CD14-positive monocyte (primary cell): ENCODE measurements around the gene HMGXB3. TPM values are rescaled to one million over a fixed set of nuclear protein-coding genes. Genes with fewer than 3 reads are reported as not detected.

Experiments used
- DNase-seq, 3 donors: peaks; one replicate each; pipeline ENCODE4 v3.0.0-alpha.2; 2011 to 2022
- H2AFZ ChIP-seq: 2 replicates; pipeline ENCODE4 v1.6.0; 2012; ENCODE audit warnings: mild to moderate bottlenecking, low read depth, low read length, inconsistent platforms; ENCODE audit not compliant: insufficient read depth, poor library complexity, severe bottlenecking
- H3K27ac ChIP-seq, 2 donors: 1 replicate in 1 of 2; 2 replicates in 1 of 2; pipeline ENCODE4 v1.5.1; 2012 to 2013; ENCODE audit warnings: low read length in 2 of 2, control low read depth in 1 of 2, inconsistent platforms in 1 of 2, low read depth in 1 of 2, mild to moderate bottlenecking in 1 of 2
- H3K27me3 ChIP-seq, 2 donors: one replicate each; pipeline versions ENCODE4 v1.6.0 to v1.6.1; 2011 to 2013; ENCODE audit warnings: low read length in 2 of 2; ENCODE audit not compliant: control insufficient read depth in 2 of 2, insufficient read depth in 2 of 2
- H3K36me3 ChIP-seq, 2 donors: replicated peaks in 1 of 2; 1 replicate in 1 of 2; 2 replicates in 1 of 2; pipeline versions ENCODE4 v1.5.1 to v1.6.1; 2012 to 2013; ENCODE audit warnings: low read length in 2 of 2, control low read depth in 1 of 2, inconsistent platforms in 1 of 2, mild to moderate bottlenecking in 1 of 2; ENCODE audit not compliant: insufficient read depth in 2 of 2, control insufficient read depth in 1 of 2
- H3K4me1 ChIP-seq, 2 donors: 1 replicate in 1 of 2; 2 replicates in 1 of 2; pipeline versions ENCODE4 v1.5.1 to v1.6.1; 2012 to 2013; ENCODE audit warnings: low read length in 2 of 2, control low read depth in 1 of 2, inconsistent platforms in 1 of 2, mild to moderate bottlenecking in 1 of 2, moderate library complexity in 1 of 2; ENCODE audit not compliant: insufficient read depth in 2 of 2, control insufficient read depth in 1 of 2
- H3K4me2 ChIP-seq: replicated peaks from 2 replicates; pipeline ENCODE3; 2012; ENCODE audit warnings: low read length, moderate library complexity, mild to moderate bottlenecking; ENCODE audit not compliant: poor library complexity, severe bottlenecking; ENCODE audit errors: extremely low read depth
- H3K4me3 ChIP-seq, 3 experiments: fragments of 200-600 bp in 1 of 3; sonication (generic) in 1 of 3; replicated peaks in 1 of 3; 1 replicate in 2 of 3; 2 replicates in 1 of 3; pipeline ENCODE4 v1.5.1; 2011 to 2013; ENCODE audit warnings: low read length in 3 of 3, mild to moderate bottlenecking in 3 of 3, control low read depth in 2 of 3, low read depth in 2 of 3, inconsistent platforms in 1 of 3, moderate library complexity in 1 of 3
- H3K79me2 ChIP-seq: 2 replicates; pipeline ENCODE4 v1.6.0; 2012; ENCODE audit warnings: mild to moderate bottlenecking, control low read depth, inconsistent platforms, low read length, moderate library complexity; ENCODE audit not compliant: insufficient read depth
- H3K9ac ChIP-seq: 2 replicates; pipeline ENCODE4 v1.6.0; 2017; ENCODE audit warnings: low read length, mild to moderate bottlenecking; ENCODE audit not compliant: insufficient read depth, poor library complexity, severe bottlenecking
- H3K9me3 ChIP-seq, 2 donors: replicated peaks in 1 of 2; 1 replicate in 1 of 2; 2 replicates in 1 of 2; pipeline versions ENCODE4 v1.5.1 to v1.6.1; 2012 to 2013; ENCODE audit warnings: low read length in 2 of 2, control low read depth in 1 of 2; ENCODE audit not compliant: control insufficient read depth in 1 of 2, insufficient read depth in 1 of 2
- H4K20me1 ChIP-seq: 2 replicates; pipeline ENCODE4 v1.6.0; 2012; ENCODE audit warnings: mild to moderate bottlenecking, low read length, control low read depth, moderate library complexity; ENCODE audit not compliant: insufficient read depth
- H3K27ac Mint-ChIP-seq, 7 donors: one replicate each; pipeline ENCODE4 v1.8.0; 2020; ENCODE audit warnings: mild to moderate bottlenecking in 7 of 7, mixed read lengths in 7 of 7, moderate library complexity in 6 of 7, inconsistent platforms in 2 of 7
- H3K27me3 Mint-ChIP-seq, 3 donors: one replicate each; pipeline ENCODE4 v1.8.0; 2021 to 2022; ENCODE audit warnings: low read depth in 3 of 3, mild to moderate bottlenecking in 3 of 3, mixed read lengths in 3 of 3, moderate library complexity in 3 of 3, inconsistent platforms in 1 of 3
- H3K36me3 Mint-ChIP-seq, 2 donors: one replicate each; pipeline ENCODE4 v1.8.0; 2020; ENCODE audit warnings: mixed read lengths in 2 of 2, inconsistent platforms in 1 of 2, mild to moderate bottlenecking in 1 of 2
- H3K4me1 Mint-ChIP-seq: one replicate; pipeline ENCODE4 v1.8.0; 2020; ENCODE audit warnings: mild to moderate bottlenecking, mixed read lengths
- H3K4me3 Mint-ChIP-seq, 2 donors: one replicate each; pipeline ENCODE4 v1.8.0; 2020; ENCODE audit warnings: mild to moderate bottlenecking in 2 of 2, mixed read lengths in 2 of 2, moderate library complexity in 1 of 2
- H3K9me3 Mint-ChIP-seq, 7 donors: one replicate each; pipeline ENCODE4 v1.8.0; 2020 to 2022; ENCODE audit warnings: mixed read lengths in 7 of 7, mild to moderate bottlenecking in 6 of 7, moderate library complexity in 6 of 7, inconsistent platforms in 2 of 7
- CTCF ChIP-seq: fragments of 200-600 bp; IDR thresholded peaks from one replicate; pipeline ENCODE4 v1.8.0; 2022; ENCODE audit warnings: antibody characterized with exemption, mild to moderate bottlenecking
- WGBS: methylation state at CpG from one replicate; pipeline ENCODE4 v1.1.5; 2013; ENCODE audit warnings: missing lambda C conversion rate; ENCODE audit not compliant: insufficient coverage; 5-methylcytosine and 5-hydroxymethylcytosine counted together
- intact Hi-C, 2 donors: fragments of 100-400 bp; cut with micrococcal nuclease; formaldehyde crosslinking; loops; one replicate each; pipeline versions ENCODE4 v1.15.0 to v1.15.1; 2023
- polyA plus RNA-seq, 3 donors: library from polyadenylated mRNA; depleted of rRNA in 1 of 3; unstranded in 2 of 3; stranded (reverse) in 1 of 3; fragments of 300-500 nt in 2 of 3; fragments of >200 nt in 1 of 3; fragmentation: Illumina TruSeq in 2 of 3; gene quantifications; 1 replicate in 2 of 3; 2 replicates in 1 of 3; pipeline ENCODE4 v1.2.3, GENCODE V29; 2012 to 2021

The HMGXB3 gene
- polyA plus RNA-seq, 3 donors, result 3.1 to 22.9 (median 6.2) TPM

GRCh38 chr5:149999866-150000255, 678 bp upstream of the HMGXB3 start:
- TF ChIP-seq CTCF, result no peak
- peak overlapping the region; percentile 86 to 96 (median 93) for H3K27ac Mint-ChIP-seq
- peaks cover 21 to 23% of the 10 kb centered on the region in 2 donors for H3K4me1 ChIP-seq
- H3K4me3 Mint-ChIP-seq, result peak overlapping the region; percentile 88 to 93
- peak overlapping the region; percentile 63 to 80 (median 66) for H3K4me3 ChIP-seq
- peaks cover 31% of the 10 kb centered on the region for H3K4me1 Mint-ChIP-seq
- peak overlapping the region; percentile 95 for H3K9ac ChIP-seq
- WGBS, result 14% methylated on average over 1 of the region's 7 CpGs
- H3K27me3 Mint-ChIP-seq, result no peaks in the 10 kb centered on the region
- H3K27me3 ChIP-seq, result no peaks in the 10 kb centered on the region
- H3K9me3 ChIP-seq, result no peaks in the 10 kb centered on the region
- H3K27ac ChIP-seq, result peak overlapping the region; percentile 86 to 88
- H3K4me2 ChIP-seq, result peak overlapping the region; percentile 75
- peaks cover 0 to 2% (median 0%) of the 10 kb centered on the region in 7 donors for H3K9me3 Mint-ChIP-seq
- H4K20me1 ChIP-seq, result peaks cover 28% of the 10 kb centered on the region
- intact Hi-C loops, result loop anchor here (5.0 to 10.0 kb wide), 2 partner anchors 38 to 365 kb away; partner anchors contain the start of gene SLC26A2 (in 1 of the 2)
- H3K79me2 ChIP-seq, result peaks cover 41% of the 10 kb centered on the region
- peaks cover 29 to 30% of the 10 kb centered on the region in 2 donors for H3K36me3 Mint-ChIP-seq
- H3K36me3 ChIP-seq, result peaks cover 11 to 14% of the 10 kb centered on the region in 2 donors
- peak overlapping the region; percentile 84 for H2AFZ ChIP-seq
- peak; percentile 46 to 74 (median 47) for DNase-seq

- TF ChIP-seq CTCF, result no peak
- Mint-ChIP-seq H3K4me3 (peak overlapping the region; percentile 88 to 96), H3K36me3 (peaks cover 23 to 29% of the 10 kb centered on the region in 2 donors), H3K4me1 (peaks cover 31% of the 10 kb centered on the region), H3K9me3 (peaks cover 0 to 2% (median 0%) of the 10 kb centered on the region in 7 donors), H3K27ac (peak overlapping the region; percentile 88 to 95 (median 94)), H3K27me3 (peaks cover 0 to 2% (median 0%) of the 10 kb centered on the region in 3 donors)
- Histone ChIP-seq H3K27me3 (no peaks in the 10 kb centered on the region), H3K27ac (peak overlapping the region; percentile 86 to 88), H3K4me3 (peak overlapping the region; percentile 63 to 80 (median 66)), H2AFZ (peak overlapping the region; percentile 84), H3K4me1 (peaks cover 21 to 23% of the 10 kb centered on the region in 2 donors), H3K9me3 (no peaks in the 10 kb centered on the region), H4K20me1 (peaks cover 35% of the 10 kb centered on the region), H3K4me2 (peak overlapping the region; percentile 75), H3K9ac (peak overlapping the region; percentile 95), H3K36me3 (peaks cover 9 to 22% of the 10 kb centered on the region in 2 donors), H3K79me2 (peaks cover 44% of the 10 kb centered on the region)
- WGBS, result under 1% methylated on average over 38 of the region's 44 CpGs
- peak; percentile 51 to 73 (median 71) for DNase-seq
- intact Hi-C loops, result loop anchor here in 1 of 2 donors (5.0 kb wide), 1 partner anchor 39 kb away; the partner anchor contains the start of gene SLC26A2
These were observed 586 bp downstream of the HMGXB3 start for GRCh38 chr5:150000990-150001659.
